ENCODE results near the gene NELL2.
"Not testable (repeated sequence)": the region's sequence is repeated elsewhere in the genome, so short reads cannot be mapped to it uniquely, and the experiment has no call there.

Gene NELL2

DNA sequence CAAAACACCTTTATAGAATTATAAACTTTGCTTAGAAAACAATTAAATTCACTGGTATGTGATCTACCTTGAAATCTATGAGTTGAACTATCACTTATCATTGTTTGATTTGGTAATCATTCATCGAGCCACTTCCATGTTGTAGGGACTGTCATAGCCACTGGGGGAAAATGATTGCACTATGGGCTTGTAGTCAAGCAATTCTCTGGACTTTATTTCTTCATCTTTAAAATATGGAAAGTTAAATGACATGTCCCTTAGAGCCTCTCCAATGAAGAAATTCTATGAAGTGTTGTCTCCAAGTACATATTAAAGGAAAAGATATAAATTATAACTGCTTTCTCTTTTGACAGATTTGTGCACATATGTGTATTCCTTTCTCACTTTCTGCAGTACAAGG is 97.3 kb downstream of the NELL2 start:
- no peak for DNase-seq (ENCODE audit: low read depth)

DNA sequence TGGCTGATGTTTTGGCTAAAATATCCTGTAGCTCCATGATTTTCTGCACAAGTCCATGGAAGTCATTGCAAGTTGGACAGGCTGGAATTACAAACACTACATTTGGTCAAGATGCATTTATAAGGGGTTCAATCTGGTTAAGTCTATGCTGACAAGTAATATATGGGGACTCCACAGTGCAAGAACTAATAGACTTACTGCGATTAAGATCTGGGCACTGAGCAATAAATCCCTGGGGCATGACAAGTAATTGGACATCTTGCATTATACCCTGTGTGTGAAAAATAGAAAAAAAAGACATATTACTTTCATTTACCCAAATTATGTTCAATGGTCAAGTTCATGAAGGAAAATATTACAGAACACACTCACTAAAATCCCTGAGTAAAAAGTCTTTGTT is 99.1 kb downstream of the NELL2 start:
- no peak for DNase-seq (ENCODE audit: low read depth)

DNA sequence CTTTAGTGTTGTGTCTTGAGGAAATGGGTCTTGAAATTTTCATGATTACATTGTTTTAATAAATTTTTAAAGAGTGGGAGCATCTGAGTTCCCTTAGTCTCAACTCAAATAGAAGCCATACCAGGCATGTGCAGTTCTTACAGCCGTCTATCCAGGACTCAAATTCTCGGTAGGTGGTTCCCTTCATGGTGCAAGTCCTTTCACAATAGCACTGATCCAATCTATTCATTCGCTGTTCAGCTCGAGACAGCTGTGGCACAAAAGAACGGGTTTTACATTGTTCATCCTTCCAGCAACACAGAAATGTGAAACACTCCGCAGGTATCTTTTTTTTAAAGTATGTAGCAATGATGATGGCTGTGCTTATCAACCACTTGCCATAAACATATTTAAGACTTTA is 100.2 kb downstream of the NELL2 start:
- no peak for DNase-seq (ENCODE audit: low read depth)

DNA sequence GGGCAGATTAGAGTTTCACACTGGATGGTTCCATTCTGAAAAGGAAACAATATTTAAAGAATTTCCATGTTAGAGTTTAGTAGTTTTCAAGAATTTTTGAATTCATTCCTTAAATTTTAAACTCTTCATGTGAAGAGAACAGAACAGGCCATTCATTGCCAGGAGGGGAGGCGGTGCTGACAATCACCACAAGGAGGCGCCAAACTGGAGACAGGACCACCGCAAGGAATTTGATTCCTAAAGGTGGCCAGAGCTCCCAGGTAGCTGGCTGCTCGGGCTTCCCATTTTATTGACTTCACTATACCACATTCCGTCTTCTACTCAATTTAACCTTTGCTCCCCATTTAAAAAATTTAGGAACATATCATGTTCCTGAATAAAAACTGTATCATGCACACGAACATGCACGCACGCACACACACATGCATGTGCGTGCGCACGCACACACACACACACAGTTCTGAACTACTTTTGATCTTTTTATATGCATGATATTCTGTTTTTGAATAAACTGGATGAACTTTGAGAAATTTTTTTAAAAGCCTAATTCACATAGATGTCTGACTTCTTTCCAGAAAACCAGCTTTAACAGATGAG is 101.2 kb downstream of the NELL2 start:
- no peak for DNase-seq (ENCODE audit: low read depth)

DNA sequence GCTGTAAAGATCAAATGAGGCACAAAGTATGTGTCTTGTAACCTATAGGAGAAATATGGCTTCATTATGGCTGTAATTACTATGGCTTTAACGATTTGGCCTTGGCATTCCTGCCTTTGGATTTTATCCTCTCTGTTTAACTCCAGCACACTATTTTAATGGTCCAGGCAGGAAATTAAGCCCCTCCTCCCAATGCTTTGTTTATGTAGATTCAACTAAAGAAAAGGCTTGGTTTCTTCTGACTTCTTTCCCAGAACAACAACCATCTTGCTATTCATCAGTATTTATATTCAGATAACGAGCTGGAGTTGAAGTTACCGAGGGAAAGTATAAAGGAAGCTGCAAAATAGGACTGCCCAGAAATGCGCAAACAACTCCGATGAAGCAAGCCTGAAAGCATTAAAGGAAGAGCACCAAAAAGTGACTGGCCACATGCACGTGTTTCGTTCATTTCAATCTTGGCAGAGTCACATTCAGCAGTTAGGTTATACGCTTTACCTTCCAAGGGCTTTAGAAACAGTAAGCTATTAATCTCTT is 104.6 kb downstream of the NELL2 start:
- DNase-seq (ENCODE audit: low read depth) = no peak

DNA sequence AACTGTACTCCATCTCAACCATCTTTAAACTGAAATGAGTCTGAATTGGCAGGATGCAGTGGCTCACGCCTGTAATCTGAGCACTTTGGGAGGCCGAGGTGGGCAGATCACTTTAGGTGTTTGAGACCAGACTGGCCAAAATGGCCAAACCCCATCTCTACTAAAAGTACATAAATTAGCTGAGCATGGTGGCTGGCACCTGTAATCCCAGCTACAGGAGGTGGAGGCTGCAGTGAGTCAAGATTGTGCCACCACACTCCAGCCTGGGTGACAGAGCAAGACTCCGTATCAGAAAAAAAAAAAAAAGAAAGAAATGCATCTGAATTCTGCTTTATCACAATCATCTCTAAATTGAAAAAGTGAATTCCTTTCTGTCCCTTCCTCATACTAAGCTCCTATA is 110.3 kb downstream of the NELL2 start:
- DNase-seq (ENCODE audit: low read depth) = no peak

DNA sequence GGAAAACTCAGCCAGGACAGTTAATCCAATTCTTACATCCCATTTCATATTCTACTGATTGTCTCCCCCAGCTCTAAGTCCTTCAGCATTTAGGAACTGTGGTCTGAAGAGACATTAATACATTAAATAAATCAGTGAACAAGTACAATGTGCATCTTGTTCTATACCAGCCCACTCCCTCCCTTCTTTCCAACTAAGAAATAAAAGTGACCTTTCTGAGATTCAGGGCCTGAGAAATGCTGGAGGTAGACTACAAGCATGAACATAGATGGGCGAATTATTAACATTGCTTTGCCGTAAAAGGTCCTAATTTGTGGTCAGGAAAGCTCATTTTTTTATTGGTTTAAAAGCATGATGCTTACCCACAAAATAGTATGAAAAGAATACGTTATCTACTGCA is 113.1 kb downstream of the NELL2 start:
- no peak for DNase-seq (ENCODE audit: low read depth)

DNA sequence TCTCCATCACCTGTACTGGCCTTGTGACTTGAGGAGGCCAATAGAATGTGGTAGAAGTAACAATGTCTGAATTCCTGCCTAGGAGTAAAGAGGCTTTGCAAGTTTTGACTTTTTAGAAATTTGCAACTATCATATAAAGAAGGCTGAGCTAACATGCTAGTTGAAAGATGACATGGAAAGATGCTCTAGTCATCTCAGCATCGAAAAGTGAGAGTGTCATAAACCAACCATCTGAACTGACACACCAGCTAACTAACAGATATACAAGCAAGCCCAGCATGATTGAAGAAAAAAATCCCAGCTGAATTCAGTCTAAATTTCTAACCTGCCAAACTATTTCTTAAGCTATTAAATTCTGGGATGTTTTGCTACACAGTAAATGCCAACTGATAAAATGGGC is 116.8 kb downstream of the NELL2 start:
- no peak for DNase-seq (ENCODE audit: low read depth)

DNA sequence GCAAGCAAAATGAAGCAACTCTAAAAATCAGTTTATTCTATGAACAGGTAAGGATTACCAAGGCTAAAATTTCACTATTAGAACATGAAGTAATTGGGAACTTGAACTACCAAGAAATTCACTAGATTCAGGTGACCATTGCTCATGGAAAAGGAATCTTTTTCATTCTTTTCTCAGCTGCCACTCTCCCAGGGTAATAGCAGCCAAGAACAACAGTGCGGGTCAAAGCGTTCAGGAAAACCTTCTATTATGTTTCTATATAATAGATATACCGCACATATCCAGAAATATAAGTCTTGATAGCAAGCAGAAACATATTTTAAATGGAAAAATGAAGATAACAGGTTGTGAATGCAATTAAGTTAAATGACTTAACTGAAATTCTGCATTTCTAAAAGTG is 125.6 kb downstream of the NELL2 start:
- DNase-seq (ENCODE audit: low read depth) = no peak

DNA sequence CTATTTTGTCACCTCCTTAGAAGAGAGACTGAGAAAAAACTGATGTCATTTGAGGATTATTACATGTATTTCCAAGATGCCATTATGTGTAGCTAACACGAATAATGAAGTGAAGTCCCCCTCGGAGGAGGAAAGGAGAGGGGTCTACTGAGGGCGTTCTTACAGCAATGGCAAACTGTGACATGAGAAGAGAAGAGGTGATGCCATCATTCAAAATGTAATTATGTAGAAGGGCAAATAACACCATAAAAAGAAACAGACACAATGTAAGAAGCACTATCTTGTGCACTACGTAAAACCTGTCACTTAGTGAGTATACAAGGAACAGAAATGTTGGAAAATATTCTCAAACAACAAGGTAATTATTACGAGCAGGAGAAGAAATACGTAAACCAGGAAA is 126.5 kb downstream of the NELL2 start:
- DNase-seq (ENCODE audit: low read depth) = no peak

DNA sequence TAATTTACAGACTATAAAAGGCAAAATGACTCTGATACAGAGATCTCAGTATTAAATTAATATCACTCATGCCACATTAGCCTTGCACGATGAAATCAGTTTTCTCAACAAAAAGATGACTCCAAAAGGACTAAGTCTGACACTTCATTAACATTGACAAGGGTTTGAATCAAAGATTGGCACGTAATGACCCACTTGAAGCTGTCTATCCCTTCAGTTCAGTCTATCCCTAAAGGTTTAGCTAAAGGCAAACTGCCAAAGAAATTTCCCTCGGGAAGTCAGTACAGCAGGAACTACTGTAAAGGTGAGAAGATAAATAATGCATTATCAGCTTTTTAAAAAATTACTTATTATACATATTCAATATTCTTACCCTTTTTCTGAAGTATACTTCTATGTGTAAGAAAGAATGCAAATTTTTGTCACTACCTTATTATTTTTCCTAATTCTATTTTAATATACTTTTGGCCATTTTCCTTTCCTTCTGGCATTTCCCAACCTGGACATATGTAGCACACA is 127.1 kb downstream of the NELL2 start:
- no peak for DNase-seq (ENCODE audit: low read depth)

DNA sequence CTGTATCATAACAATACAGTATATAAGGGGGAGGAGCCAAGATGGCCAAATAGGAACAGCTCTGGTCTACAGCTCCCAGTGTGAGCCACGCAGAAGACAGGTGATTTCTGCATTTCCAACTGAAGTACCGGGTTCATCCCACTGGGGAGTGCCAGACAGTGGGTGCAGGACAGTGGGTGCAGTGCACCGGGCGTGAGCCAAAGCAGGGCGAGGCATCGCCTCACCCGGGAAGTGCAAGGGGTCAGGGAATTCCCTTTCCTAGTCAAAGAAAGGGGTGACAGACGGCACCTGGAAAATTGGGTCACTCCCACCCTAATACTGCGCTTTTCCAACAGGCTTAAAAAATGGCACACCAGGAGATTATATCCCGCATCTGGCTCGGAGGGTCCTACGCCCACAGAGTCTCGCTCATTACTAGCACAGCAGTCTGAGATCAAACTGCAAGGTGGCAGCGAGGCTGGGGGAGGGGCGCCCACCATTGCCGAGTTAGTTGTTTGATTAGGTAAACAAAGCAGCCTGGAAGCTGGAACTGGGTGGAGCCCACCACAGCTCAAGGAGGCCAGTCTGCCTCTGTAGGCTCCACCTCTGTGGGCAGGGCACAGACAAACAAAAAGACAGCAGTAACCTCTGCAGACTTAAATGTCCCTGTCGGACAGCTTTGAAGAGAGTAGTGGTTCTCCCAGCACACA is 134.7 kb downstream of the NELL2 start:
- not testable (repeated sequence) for DNase-seq (ENCODE audit: low read depth)

DNA sequence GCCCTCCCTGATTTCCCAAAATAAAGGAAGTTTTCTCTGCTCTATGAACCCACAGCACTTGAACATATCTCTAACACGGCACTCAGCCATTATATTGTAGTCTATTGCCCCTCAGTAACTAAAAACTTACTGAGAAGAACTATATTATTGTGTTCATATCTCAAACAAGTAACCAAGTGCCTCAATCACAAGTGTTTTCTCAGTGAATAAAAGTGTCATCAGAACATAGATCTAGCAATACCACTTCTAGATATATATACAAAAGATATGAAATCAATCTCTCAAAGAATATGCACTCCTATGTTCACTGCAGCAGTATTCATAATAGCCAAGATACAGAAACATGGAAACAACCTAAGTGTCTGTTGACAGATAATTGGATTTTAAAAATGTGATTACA is 138.1 kb downstream of the NELL2 start:
- no peak for DNase-seq (ENCODE audit: low read depth)

DNA sequence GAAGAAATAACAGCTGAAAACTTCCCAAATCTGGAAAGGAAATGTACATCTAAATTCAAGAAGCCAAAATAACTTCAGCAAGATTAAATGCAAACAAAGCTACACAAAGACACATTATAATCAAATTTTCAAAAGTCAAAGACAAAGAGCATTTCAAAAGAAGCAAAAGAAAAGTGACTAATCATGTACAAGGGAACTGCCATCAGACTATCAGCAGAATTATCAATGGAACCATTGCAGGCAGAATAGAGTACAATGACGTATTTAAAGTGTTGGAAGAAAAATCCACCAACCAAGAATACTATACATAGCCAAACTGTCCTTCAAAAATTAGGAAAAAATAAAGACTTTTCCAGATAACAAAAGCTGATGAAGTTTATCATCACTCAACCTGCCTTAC is 147.5 kb downstream of the NELL2 start:
- DNase-seq (ENCODE audit: low read depth) = no peak

DNA sequence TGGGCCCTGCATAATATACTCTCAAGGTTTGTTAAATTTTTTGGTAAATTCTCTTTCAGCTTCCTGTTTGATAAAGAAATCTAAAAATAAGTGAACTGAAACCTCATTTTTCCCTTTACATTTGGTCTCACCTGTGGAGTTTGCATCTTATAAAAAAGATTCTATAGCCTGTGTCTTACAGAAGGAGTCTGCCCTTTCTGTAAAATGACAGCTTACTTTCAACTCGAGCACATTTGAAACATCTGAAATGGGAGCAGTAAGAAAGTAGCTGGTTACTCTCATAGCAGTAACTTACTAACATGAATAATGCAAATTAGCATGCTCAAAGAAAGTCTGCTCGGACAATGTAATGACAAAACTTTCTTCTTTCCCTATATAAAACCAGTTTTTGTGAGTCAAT is 155.8 kb downstream of the NELL2 start:
- no peak for DNase-seq (ENCODE audit: low read depth)

DNA sequence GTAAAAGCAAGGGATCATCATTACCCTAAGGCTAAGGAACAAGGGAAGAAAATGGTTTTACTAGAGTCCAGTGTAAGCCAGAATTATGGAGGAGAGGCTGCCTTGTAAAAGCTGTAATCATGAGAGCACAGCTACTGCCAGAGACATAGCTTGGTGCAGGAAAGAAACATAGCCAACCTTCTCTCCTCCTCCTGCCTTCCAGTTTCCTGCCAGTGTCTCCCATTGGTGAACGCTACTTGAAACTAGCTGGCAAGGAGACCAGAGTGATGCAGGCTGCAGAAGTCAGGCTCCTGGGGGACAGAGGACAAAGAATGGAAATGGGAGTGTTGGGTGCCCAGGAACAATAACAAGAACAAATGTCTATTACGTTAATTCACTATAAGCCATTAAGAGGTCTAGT is 158.5 kb downstream of the NELL2 start:
- DNase-seq (ENCODE audit: low read depth) = no peak

DNA sequence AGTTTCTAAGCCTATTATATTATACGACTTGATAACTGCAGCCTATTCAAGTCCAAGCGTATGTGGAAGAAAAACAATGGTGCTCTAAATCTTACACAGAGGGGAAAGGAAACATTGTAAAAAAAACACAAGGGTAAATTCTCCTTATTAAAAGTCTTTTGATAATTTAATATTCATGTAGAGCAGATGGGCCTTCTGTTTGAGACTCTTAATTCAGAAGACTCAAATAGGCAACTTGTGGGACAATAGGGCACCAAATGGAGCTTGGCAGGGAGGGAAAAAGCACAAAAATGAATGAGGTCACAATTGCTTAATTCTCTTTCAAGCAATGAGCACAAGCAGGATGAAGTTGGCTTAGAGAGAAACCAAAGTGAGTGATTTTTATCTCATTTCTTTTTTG is 159.4 kb downstream of the NELL2 start:
- DNase-seq (ENCODE audit: low read depth) = no peak

DNA sequence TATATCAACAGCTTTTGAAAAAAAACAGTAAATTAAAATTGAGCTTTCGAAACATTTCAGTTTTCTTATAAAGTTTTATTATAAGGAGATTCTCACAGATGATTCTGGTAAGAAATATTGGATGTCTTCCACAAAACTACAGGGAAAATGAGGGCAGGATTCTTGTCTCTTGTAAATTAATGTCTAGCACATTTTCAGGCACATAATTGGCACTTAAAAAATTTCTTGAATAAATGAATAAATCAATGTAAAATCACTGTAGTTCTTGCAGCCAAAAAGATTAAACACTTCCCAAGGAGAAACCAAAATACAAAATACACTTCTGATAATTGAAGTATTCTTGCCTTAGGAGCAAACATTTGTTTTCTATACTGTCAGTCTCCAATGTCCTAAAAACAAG is 164.4 kb downstream of the NELL2 start:
- DNase-seq (ENCODE audit: low read depth) = no peak

DNA sequence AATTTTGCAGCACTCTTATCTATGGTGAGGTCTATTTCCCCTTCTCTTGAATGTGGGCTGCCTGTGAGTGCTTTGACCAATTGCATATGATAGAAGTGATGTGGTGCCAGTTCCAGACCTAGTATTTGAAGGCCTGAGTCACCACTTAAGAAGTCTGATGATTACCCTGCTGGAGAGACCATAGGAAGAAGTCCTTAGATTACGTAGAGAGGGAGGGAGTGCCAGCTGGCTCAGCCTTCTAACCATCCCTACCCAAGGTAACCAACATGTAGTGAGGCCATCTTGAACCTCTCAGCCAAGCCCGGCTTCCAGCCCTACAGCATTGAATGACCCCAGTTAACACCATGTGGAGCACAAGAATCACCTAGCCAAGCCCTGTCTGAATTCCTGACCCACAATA is 166.9 kb downstream of the NELL2 start:
- DNase-seq (ENCODE audit: low read depth) = no peak

DNA sequence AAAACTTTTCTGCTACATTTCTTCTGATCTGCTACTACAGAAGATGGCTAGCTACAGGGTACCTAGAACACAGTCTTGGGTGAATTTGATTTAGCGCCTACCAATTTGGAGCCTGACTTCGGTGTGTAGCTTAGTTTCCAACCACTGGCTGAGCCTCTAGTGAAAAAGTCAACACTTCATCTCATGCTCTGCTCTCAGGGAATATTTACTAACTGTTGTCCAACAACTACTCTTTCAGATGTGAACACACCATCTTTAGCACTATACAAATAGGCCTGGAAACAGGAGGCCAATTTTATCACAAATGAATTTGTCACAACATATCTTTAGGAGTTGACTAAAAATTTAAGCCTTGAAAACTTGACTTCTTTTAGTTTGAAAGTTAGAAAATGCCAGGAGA is 167.9 kb downstream of the NELL2 start:
- no peak for DNase-seq (ENCODE audit: low read depth)

DNA sequence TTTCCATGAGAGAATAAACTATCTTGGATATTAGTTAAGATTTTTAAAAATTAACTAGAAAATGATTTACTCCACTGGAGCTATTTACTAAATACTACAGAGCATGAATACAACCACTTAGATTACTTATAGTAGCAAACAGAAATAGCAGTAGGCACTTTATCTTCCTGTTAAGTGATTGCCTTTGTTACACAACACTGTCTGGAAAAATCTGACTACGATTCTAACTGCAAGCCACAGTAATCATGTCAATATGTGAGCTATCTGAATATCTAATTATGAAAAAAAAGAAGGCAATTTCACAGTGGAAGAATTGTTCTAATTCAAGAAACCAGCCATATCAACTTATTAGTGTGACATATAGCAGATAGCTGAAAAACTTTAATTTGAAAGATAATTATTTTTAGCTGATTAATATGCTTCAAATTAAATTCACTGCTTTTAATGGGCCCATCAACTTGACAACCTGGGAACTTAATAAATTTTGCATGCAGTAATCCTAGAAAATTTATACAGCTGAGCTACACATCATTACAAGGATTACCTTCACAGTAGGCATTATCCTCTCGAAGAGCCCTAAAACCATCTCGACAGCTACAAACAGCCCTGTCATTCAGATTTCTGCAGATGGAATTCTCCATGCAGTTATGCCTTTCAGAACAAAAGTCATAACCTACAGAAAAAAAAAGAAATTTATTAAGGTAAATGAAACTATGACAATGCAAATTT is 172.8 kb downstream of the NELL2 start:
- DNase-seq (ENCODE audit: low read depth) = no peak

DNA sequence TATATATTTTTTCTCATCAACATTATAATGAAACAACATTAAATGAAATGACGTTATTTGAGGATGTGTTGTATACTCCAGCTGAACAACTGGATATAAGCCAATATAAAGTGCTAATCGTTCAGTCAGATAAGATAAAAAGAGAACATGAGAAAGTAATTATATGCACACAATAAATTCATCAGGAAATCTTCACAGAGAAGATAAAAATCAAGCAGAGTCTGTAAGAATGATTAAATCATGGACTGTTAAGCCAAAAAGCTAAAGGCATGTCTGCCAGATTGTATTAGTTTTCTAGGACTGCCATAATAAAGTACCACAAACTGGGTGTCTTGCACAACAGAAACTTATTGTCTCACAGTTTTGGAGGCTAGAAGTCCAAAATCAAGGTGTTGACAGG is 178.6 kb downstream of the NELL2 start:
- DNase-seq (ENCODE audit: low read depth) = no peak

DNA sequence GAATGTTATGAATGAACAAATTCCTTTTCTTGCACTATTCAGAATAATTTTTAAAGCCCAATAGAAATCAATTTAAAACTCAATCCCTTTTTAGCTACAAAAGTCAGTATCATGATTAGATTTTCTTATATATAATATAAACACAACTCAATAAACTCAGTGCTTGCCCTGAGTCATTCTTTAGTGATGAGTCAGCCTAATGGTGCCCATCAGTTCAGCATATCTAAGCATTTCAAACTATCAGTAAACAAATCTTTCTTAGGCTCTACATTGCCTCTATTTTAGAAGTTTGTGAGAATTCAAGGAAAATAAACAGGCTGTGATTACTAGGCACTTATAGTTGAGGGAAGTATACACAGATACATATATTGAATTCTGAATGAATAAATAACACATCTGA is 179.6 kb downstream of the NELL2 start:
- DNase-seq (ENCODE audit: low read depth) = no peak

Measured in CMK (cell line).